Hepatocyte (in vitro differentiated cells): ENCODE measurements around the gene PRDM11. TPM values are rescaled to one million over a fixed set of nuclear protein-coding genes. Genes with fewer than 3 reads are reported as not detected.

ENCODE experiments used
- DNase-seq: peaks from one replicate; pipeline ENCODE4 v3.0.0-alpha.2; 2016; ENCODE audit warnings: low spot score
- H2AFZ ChIP-seq: fragments of 200-600 bp; sonication (generic); 2 replicates; pipeline ENCODE4 v1.6.0; 2016; ENCODE audit warnings: antibody characterized with exemption, mild to moderate bottlenecking
- H3K27ac ChIP-seq: fragments of 200-600 bp; sonication (generic); 2 replicates; pipeline ENCODE4 v1.5.1; 2016; ENCODE audit warnings: mild to moderate bottlenecking
- H3K27me3 ChIP-seq: fragments of 200-600 bp; sonication (generic); 2 replicates; pipeline ENCODE4 v1.6.1; 2016
- H3K36me3 ChIP-seq: fragments of 200-600 bp; sonication (generic); replicated peaks from 2 replicates; pipeline ENCODE4 v1.5.1; 2016; ENCODE audit warnings: low read depth; ENCODE audit not compliant: insufficient read depth
- H3K4me1 ChIP-seq: fragments of 200-600 bp; sonication (generic); 2 replicates; pipeline ENCODE4 v1.5.1; 2016; ENCODE audit warnings: mild to moderate bottlenecking, moderate library complexity; ENCODE audit not compliant: insufficient read depth
- H3K4me2 ChIP-seq: fragments of 200-600 bp; sonication (generic); 2 replicates; pipeline ENCODE4 v1.6.0; 2016
- H3K4me3 ChIP-seq: fragments of 200-600 bp; sonication (generic); 2 replicates; pipeline ENCODE4 v1.5.1; 2016; ENCODE audit warnings: mild to moderate bottlenecking
- H3K79me2 ChIP-seq: fragments of 200-600 bp; sonication (generic); 2 replicates; pipeline ENCODE4 v1.6.0; 2017; ENCODE audit warnings: mild to moderate bottlenecking
- H3K9me2 ChIP-seq: fragments of 200-600 bp; sonication (generic); replicated peaks from 2 replicates; pipeline ENCODE4 v1.6.0; 2017; ENCODE audit warnings: mild to moderate bottlenecking; ENCODE audit not compliant: insufficient read depth
- H3K9me3 ChIP-seq: fragments of 200-600 bp; sonication (generic); 2 replicates; pipeline ENCODE4 v1.5.1; 2016; ENCODE audit warnings: low read depth, mild to moderate bottlenecking
- H4K20me1 ChIP-seq: fragments of 200-600 bp; sonication (generic); 2 replicates; pipeline ENCODE4 v1.6.0; 2016; ENCODE audit warnings: mild to moderate bottlenecking; ENCODE audit not compliant: insufficient read depth, poor library complexity, severe bottlenecking
- CTCF ChIP-seq: fragments of 200-600 bp; sonication (generic); IDR thresholded peaks from 2 replicates; pipeline ENCODE4 v1.5.1; 2016; ENCODE audit warnings: antibody characterized with exemption, mild to moderate bottlenecking; ENCODE audit not compliant: poor library complexity
- EZH2 ChIP-seq: fragments of 200-600 bp; sonication (generic); IDR thresholded peaks from 2 replicates; pipeline ENCODE4 v1.6.1; 2016; ENCODE audit warnings: antibody characterized with exemption, mild to moderate bottlenecking, borderline replicate concordance
- EZH2phosphoT487 ChIP-seq: fragments of 200-600 bp; sonication (generic); IDR thresholded peaks from one replicate; pipeline ENCODE4 v1.6.1; 2018; ENCODE audit warnings: antibody characterized with exemption, mild to moderate bottlenecking, low read depth, moderate library complexity; ENCODE audit not compliant: unreplicated experiment, severe bottlenecking
- WGBS: methylation state at CpG from one replicate; pipeline ENCODE4 v1.1.6; 2016; ENCODE audit warnings: low lambda C conversion rate; ENCODE audit errors: missing lambda C conversion rate; 5-methylcytosine and 5-hydroxymethylcytosine counted together
- polyA plus RNA-seq: library from polyadenylated mRNA; unstranded; fragments of >200 nt; fragmentation: Nextera tagmentation; extraction: Ambion mirVana; gene quantifications from 2 replicates; pipeline ENCODE4 v1.2.1, GENCODE V29; 2016
- total RNA-seq: library from RNA; depleted of rRNA; stranded (reverse); fragments of >200 nt; gene quantifications from 2 replicates; pipeline ENCODE4 v1.2.3, GENCODE V29; 2014

PRDM11 gene
- total and polyA plus RNA-seq, 2 experiments from 2014 or later: 11.2 to 15.0 TPM

- H3K9me2 ChIP-seq: no peaks in the 10 kb centered on the region
- no peak overlapping the region for H2AFZ ChIP-seq
- WGBS: 97% methylated on average over 21 of the region's 21 CpGs
- no peaks in the 10 kb centered on the region for H4K20me1 ChIP-seq
- no peak overlapping the region for H3K4me3 ChIP-seq
- no peak for TF ChIP-seq EZH2phosphoT487
- no peak for TF ChIP-seq CTCF
- TF ChIP-seq EZH2: no peak
- no peaks in the 10 kb centered on the region for H3K9me3 ChIP-seq
- DNase-seq: no peak
- H3K4me1 ChIP-seq: no peaks in the 10 kb centered on the region
- H3K79me2 ChIP-seq: no peaks in the 10 kb centered on the region
- H3K4me2 ChIP-seq: no peak overlapping the region
- H3K27me3 ChIP-seq: no peaks in the 10 kb centered on the region
- no peak overlapping the region for H3K27ac ChIP-seq
- H3K36me3 ChIP-seq: no peaks in the 10 kb centered on the region
These were observed 80.5 kb downstream of the PRDM11 start for GRCh38 chr11:45226901-45227300.

- TF ChIP-seq EZH2phosphoT487 (no peak), CTCF (no peak), EZH2 (no peak)
- 97% methylated on average over 19 of the region's 19 CpGs for WGBS
- Histone ChIP-seq H4K20me1 (no peaks in the 10 kb centered on the region), H3K36me3 (no peaks in the 10 kb centered on the region), H3K4me2 (no peak overlapping the region), H3K27ac (no peak overlapping the region), H3K79me2 (no peaks in the 10 kb centered on the region), H3K27me3 (no peaks in the 10 kb centered on the region), H2AFZ (no peak overlapping the region), H3K4me1 (no peaks in the 10 kb centered on the region), H3K4me3 (no peak overlapping the region), H3K9me3 (no peaks in the 10 kb centered on the region), H3K9me2 (no peaks in the 10 kb centered on the region)
- no peak for DNase-seq
These were observed 81.4 kb downstream of the PRDM11 start for GRCh38 chr11:45227836-45228235.

GRCh38 chr11:45229401-45230020 is 83.1 kb downstream of the PRDM11 start:
- no peak for DNase-seq
- no peaks in the 10 kb centered on the region for H3K27me3 ChIP-seq
- H3K36me3 ChIP-seq: no peaks in the 10 kb centered on the region
- no peak overlapping the region for H3K27ac ChIP-seq
- no peak overlapping the region for H3K4me3 ChIP-seq
- H3K4me2 ChIP-seq: no peak overlapping the region
- H2AFZ ChIP-seq: no peak overlapping the region
- H3K4me1 ChIP-seq: no peaks in the 10 kb centered on the region
- H3K79me2 ChIP-seq: no peaks in the 10 kb centered on the region
- no peaks in the 10 kb centered on the region for H3K9me3 ChIP-seq
- H3K9me2 ChIP-seq: no peaks in the 10 kb centered on the region
- 98% methylated on average over 5 of the region's 5 CpGs for WGBS
- TF ChIP-seq EZH2phosphoT487 (no peak), EZH2 (no peak), CTCF (no peak)
- H4K20me1 ChIP-seq: no peaks in the 10 kb centered on the region
